ENCODE data around the gene ROS1. TPM values are rescaled to one million over a fixed set of nuclear protein-coding genes. Genes with fewer than 3 reads are reported as not detected.
A peak's percentile ranks its signal among the peaks of the same experiment; 100 is the strongest.

ROS1 gene
- total RNA-seq, 1 donor from 2014 or later, result not detected

- H3K27me3 Mint-ChIP-seq (ENCODE audit: low read depth), result peaks cover 2% of the 10 kb centered on the region
- TF ChIP-seq, protein P1, sequence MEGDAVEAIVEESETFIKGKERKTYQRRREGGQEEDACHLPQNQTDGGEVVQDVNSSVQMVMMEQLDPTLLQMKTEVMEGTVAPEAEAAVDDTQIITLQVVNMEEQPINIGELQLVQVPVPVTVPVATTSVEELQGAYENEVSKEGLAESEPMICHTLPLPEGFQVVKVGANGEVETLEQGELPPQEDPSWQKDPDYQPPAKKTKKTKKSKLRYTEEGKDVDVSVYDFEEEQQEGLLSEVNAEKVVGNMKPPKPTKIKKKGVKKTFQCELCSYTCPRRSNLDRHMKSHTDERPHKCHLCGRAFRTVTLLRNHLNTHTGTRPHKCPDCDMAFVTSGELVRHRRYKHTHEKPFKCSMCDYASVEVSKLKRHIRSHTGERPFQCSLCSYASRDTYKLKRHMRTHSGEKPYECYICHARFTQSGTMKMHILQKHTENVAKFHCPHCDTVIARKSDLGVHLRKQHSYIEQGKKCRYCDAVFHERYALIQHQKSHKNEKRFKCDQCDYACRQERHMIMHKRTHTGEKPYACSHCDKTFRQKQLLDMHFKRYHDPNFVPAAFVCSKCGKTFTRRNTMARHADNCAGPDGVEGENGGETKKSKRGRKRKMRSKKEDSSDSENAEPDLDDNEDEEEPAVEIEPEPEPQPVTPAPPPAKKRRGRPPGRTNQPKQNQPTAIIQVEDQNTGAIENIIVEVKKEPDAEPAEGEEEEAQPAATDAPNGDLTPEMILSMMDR (conservative IDR thresholded peaks at IDR 0.05), result no peak
- H3K4me1 Mint-ChIP-seq, result no peaks in the 10 kb centered on the region
- peaks cover 4% of the 10 kb centered on the region for H3K36me3 Mint-ChIP-seq (ENCODE audit: low read depth)
- no peak overlapping the region for H3K4me3 Mint-ChIP-seq
- no peak for DNase-seq (ENCODE audit: low read depth, low spot score)
- peaks cover 8% of the 10 kb centered on the region for H3K9me3 Mint-ChIP-seq
- H3K27ac Mint-ChIP-seq (ENCODE audit: unreplicated experiment), result no peak overlapping the region
Observed at GRCh38 chr6:117326396-117326795, 99.3 kb downstream of the ROS1 start.

DNA sequence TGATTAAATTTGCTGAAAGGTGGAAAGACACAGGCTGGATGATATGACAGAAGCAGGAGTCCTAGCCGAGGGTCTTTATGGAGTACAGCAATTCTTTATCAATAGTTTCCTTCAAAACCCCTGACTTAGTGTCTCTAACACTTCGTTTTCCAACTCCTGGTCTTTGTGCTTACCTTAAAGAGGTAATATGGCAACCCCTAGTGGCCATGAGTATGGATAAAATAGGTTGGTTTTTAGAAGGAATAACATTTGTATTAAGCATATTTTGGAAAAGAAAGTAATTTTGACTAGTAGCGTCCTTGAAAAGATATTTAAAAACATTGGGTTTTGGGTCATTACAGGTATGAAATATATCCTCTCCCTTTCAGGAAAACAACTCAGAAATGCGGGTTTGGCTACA, 108.5 kb downstream of the ROS1 start:
- Mint-ChIP-seq H3K36me3 (ENCODE audit: low read depth) (no peaks in the 10 kb centered on the region), H3K4me1 (no peaks in the 10 kb centered on the region), H3K4me3 (no peak overlapping the region), H3K27me3 (ENCODE audit: low read depth) (peaks cover 2% of the 10 kb centered on the region), H3K27ac (ENCODE audit: unreplicated experiment) (no peak overlapping the region), H3K9me3 (no peaks in the 10 kb centered on the region)
- TF ChIP-seq, protein P1 (conservative IDR thresholded peaks at IDR 0.05), result peak; percentile 65
- DNase-seq (ENCODE audit: low read depth, low spot score), result no peak

GRCh38 chr6:117311726-117312125, 114.0 kb downstream of the ROS1 start:
- Mint-ChIP-seq H3K27ac (ENCODE audit: unreplicated experiment) (no peak overlapping the region), H3K4me1 (no peaks in the 10 kb centered on the region), H3K27me3 (ENCODE audit: low read depth) (peaks cover 5% of the 10 kb centered on the region), H3K36me3 (ENCODE audit: low read depth) (no peaks in the 10 kb centered on the region), H3K9me3 (no peaks in the 10 kb centered on the region), H3K4me3 (no peak overlapping the region)
- no peak for DNase-seq (ENCODE audit: low read depth, low spot score)
- TF ChIP-seq, protein P1 (conservative IDR thresholded peaks at IDR 0.05), result no peak

DNA sequence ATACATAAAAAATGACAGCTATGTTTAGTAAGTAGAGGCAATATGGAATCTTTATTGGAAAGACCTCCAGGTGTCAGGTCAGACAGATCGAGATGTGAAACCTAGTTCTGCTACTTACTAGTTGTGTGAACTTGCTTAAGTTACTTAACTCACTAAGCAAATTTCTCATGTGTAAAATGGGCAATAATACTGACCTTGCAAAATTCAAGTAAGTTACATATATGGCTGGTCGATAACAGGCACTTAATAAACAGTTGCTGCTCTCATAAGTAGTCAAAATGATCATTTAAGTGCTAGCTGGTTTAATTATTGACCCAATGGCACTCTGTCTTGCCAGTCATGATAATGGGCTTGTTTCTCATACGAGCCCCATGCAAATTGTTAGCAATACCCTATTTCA, 114.4 kb downstream of the ROS1 start:
- TF ChIP-seq, protein P1 (conservative IDR thresholded peaks at IDR 0.05), result no peak
- Mint-ChIP-seq H3K4me3 (no peak overlapping the region), H3K36me3 (ENCODE audit: low read depth) (no peaks in the 10 kb centered on the region), H3K27ac (ENCODE audit: unreplicated experiment) (no peak overlapping the region), H3K4me1 (no peaks in the 10 kb centered on the region), H3K9me3 (no peaks in the 10 kb centered on the region), H3K27me3 (ENCODE audit: low read depth) (peaks cover 2% of the 10 kb centered on the region)
- no peak for DNase-seq (ENCODE audit: low read depth, low spot score)

- TF ChIP-seq, protein P1 (conservative IDR thresholded peaks at IDR 0.05), result no peak
- no peak for DNase-seq (ENCODE audit: low read depth, low spot score)
- Mint-ChIP-seq H3K4me3 (no peak overlapping the region), H3K27ac (ENCODE audit: unreplicated experiment) (no peak overlapping the region), H3K36me3 (ENCODE audit: low read depth) (no peaks in the 10 kb centered on the region), H3K9me3 (no peaks in the 10 kb centered on the region), H3K27me3 (ENCODE audit: low read depth) (peaks cover 2% of the 10 kb centered on the region), H3K4me1 (no peaks in the 10 kb centered on the region)
Observed at GRCh38 chr6:117309611-117310010, 116.1 kb downstream of the ROS1 start.

DNA sequence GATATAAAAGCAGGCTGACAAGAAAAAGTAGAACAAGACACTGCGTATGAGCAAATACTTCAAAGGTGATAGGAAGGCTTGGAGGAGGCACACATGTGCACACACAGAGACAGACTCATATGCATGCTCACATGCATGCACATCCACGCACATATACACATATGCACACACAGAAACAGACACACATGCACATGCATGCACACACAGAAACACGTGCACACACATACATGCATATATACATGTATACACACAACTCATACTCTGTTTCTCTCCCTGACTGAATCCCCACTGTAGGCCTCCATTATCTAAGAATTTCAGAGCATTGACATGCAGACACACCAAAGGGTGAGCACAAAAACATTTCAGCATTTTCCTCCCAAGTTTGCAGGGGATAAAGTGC, 116.7 kb downstream of the ROS1 start:
- H3K27ac Mint-ChIP-seq (ENCODE audit: unreplicated experiment), result no peak overlapping the region
- TF ChIP-seq, protein P1 (conservative IDR thresholded peaks at IDR 0.05), result no peak
- no peak overlapping the region for H3K4me3 Mint-ChIP-seq
- no peak for DNase-seq (ENCODE audit: low read depth, low spot score)
- H3K9me3 Mint-ChIP-seq, result no peaks in the 10 kb centered on the region
- no peaks in the 10 kb centered on the region for H3K36me3 Mint-ChIP-seq (ENCODE audit: low read depth)
- no peaks in the 10 kb centered on the region for H3K4me1 Mint-ChIP-seq
- peaks cover 2% of the 10 kb centered on the region for H3K27me3 Mint-ChIP-seq (ENCODE audit: low read depth)

Measured in neural crest cell (in vitro differentiated cells).